ENCODE measurements around the gene GRXCR2. TPM values are rescaled to one million over a fixed set of nuclear protein-coding genes. Genes with fewer than 3 reads are reported as not detected.
A peak's percentile ranks its signal among the peaks of the same experiment; 100 is the strongest.
"Not testable (repeated sequence)": the region's sequence is repeated elsewhere in the genome, so short reads cannot be mapped to it uniquely, and the experiment has no call there.

GRXCR2 gene
- total RNA-seq, 1 donor from 2014 or later = not detected

- no peak for FAIRE-seq
Measured at GRCh38 chr5:145887976-145888574, 15.3 kb upstream of the GRXCR2 start.

GRCh38 chr5:145887217-145887616, 14.4 kb upstream of the GRXCR2 start:
- FAIRE-seq (no peak), DNase-seq (ENCODE audit: low spot score in 2 of 2) (no peak)

More at GRCh38 chr5:145887976-145888574, 15.3 kb upstream of the GRXCR2 start:
- DNase-seq (ENCODE audit: low spot score in 2 of 2) = no peak

- FAIRE-seq = no peak
- no peak for DNase-seq (ENCODE audit: low spot score in 2 of 2)
Measured at GRCh38 chr5:145874765-145875164, 2.0 kb upstream of the GRXCR2 start.

- DNase-seq (ENCODE audit: low spot score in 2 of 2) = no peak
Measured at GRCh38 chr5:145872486-145872885, 328 bp downstream of the GRXCR2 start.

GRCh38 chr5:145869753-145870152, 3.1 kb downstream of the GRXCR2 start:
- no peak for FAIRE-seq

More at GRCh38 chr5:145872486-145872885, 328 bp downstream of the GRXCR2 start:
- no peak for FAIRE-seq

GRCh38 chr5:145867806-145868205, 5.0 kb downstream of the GRXCR2 start:
- DNase-seq (ENCODE audit: low spot score in 2 of 2) (no peak), FAIRE-seq (no peak)

More at GRCh38 chr5:145869753-145870152, 3.1 kb downstream of the GRXCR2 start:
- no peak for DNase-seq (ENCODE audit: low spot score in 2 of 2)

- DNase-seq (ENCODE audit: low spot score in 2 of 2); FAIRE-seq: not testable (repeated sequence)
Measured at GRCh38 chr5:145864432-145864831, 8.4 kb downstream of the GRXCR2 start.

- no peak for FAIRE-seq
- no peak for DNase-seq (ENCODE audit: low spot score in 2 of 2)
Measured at GRCh38 chr5:145863003-145863402, 9.8 kb downstream of the GRXCR2 start.

GRCh38 chr5:145859897-145860296, 12.9 kb downstream of the GRXCR2 start:
- FAIRE-seq = no peak
- DNase-seq (ENCODE audit: low spot score in 2 of 2) = no peak

GRCh38 chr5:145859453-145859852, 13.4 kb downstream of the GRXCR2 start:
- no peak for DNase-seq (ENCODE audit: low spot score in 2 of 2)

GRCh38 chr5:145858959-145859358, 13.9 kb downstream of the GRXCR2 start:
- no peak for FAIRE-seq
- no peak for DNase-seq (ENCODE audit: low spot score in 2 of 2)

More at GRCh38 chr5:145859453-145859852, 13.4 kb downstream of the GRXCR2 start:
- FAIRE-seq = no peak

- FAIRE-seq = no peak
- DNase-seq (ENCODE audit: low spot score in 2 of 2) = peak in 1 of 2 donors; percentile 12
Measured at GRCh38 chr5:145856285-145856818, 16.5 kb downstream of the GRXCR2 start.

- DNase-seq (ENCODE audit: low spot score in 2 of 2) (no peak), FAIRE-seq (no peak)
Measured at GRCh38 chr5:145855763-145856267, 17.0 kb downstream of the GRXCR2 start.

GRCh38 chr5:145854651-145855258, 18.1 kb downstream of the GRXCR2 start:
- DNase-seq (ENCODE audit: low spot score in 2 of 2) = no peak
- no peak for FAIRE-seq

- no peak for DNase-seq (ENCODE audit: low spot score in 2 of 2)
- no peak for FAIRE-seq
Measured at GRCh38 chr5:145853781-145854376, 18.9 kb downstream of the GRXCR2 start.

GRCh38 chr5:145852990-145853389, 19.8 kb downstream of the GRXCR2 start:
- FAIRE-seq = no peak
- no peak for DNase-seq (ENCODE audit: low spot score in 2 of 2)

- DNase-seq (ENCODE audit: low spot score in 2 of 2) (no peak), FAIRE-seq (no peak)
Measured at GRCh38 chr5:145848854-145849253, 24.0 kb downstream of the GRXCR2 start.

GRCh38 chr5:145847499-145848497, 25.0 kb downstream of the GRXCR2 start:
- no peak for FAIRE-seq
- DNase-seq (ENCODE audit: low spot score in 2 of 2) = no peak

GRCh38 chr5:145846081-145846480, 26.7 kb downstream of the GRXCR2 start:
- FAIRE-seq (no peak), DNase-seq (ENCODE audit: low spot score in 2 of 2) (no peak)

- FAIRE-seq = no peak
- DNase-seq (ENCODE audit: low spot score in 2 of 2) = no peak
Measured at GRCh38 chr5:145841299-145841698, 31.5 kb downstream of the GRXCR2 start.
